GM12891 (cell line): ENCODE data around the gene ASNSD1.

Experiments
- PAX5 ChIP-seq: IDR thresholded peaks from 2 replicates; pipeline ENCODE4 v1.6.1; 2011; ENCODE audit warnings: low read length, moderate library complexity, mild to moderate bottlenecking; ENCODE audit not compliant: insufficient read depth, severe bottlenecking
- POLR2A ChIP-seq: IDR thresholded peaks from 2 replicates; pipeline ENCODE4 v1.6.1; 2011; ENCODE audit warnings: low read depth, low read length, control low read depth
- POLR2AphosphoS5 ChIP-seq: IDR thresholded peaks from 2 replicates; pipeline ENCODE4 v1.6.1; 2011; ENCODE audit warnings: low read depth, low read length, control low read depth
- TAF1 ChIP-seq: IDR thresholded peaks from 2 replicates; pipeline ENCODE4 v1.6.1; 2011; ENCODE audit warnings: low read depth, low read length, control low read depth

DNA sequence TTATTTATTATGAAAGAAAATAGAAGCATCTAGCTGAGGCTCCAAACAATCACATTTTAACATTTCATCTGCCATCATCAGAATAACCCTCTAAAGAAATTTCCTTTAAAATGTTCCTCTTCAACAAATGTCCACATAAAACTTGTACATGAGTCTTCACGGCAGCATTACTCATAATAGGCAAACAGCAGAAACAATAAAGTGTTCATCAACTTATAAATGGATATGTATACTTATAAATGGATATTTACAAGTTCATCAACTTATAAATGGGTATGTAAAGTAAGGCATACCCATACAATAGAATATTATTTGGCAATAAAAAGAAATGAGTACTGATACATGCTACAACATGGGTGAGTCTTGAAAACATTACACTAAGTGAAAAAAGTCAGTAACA, 33.5 kb upstream of the ASNSD1 start:
- TF ChIP-seq POLR2A (no peak), POLR2AphosphoS5 (no peak), TAF1 (no peak), PAX5 (no peak)
